CD14-positive monocyte (primary cell): ENCODE measurements around the gene VTI1A. TPM values are rescaled to one million over a fixed set of nuclear protein-coding genes. Genes with fewer than 3 reads are reported as not detected.
A peak's percentile ranks its signal among the peaks of the same experiment; 100 is the strongest.

ENCODE experiments used
- DNase-seq, 3 donors: peaks; one replicate each; pipeline ENCODE4 v3.0.0-alpha.2; 2011 to 2022
- H2AFZ ChIP-seq: 2 replicates; pipeline ENCODE4 v1.6.0; 2012; ENCODE audit warnings: mild to moderate bottlenecking, low read depth, low read length, inconsistent platforms; ENCODE audit not compliant: insufficient read depth, poor library complexity, severe bottlenecking
- H3K27ac ChIP-seq, 2 donors: 1 replicate in 1 of 2; 2 replicates in 1 of 2; pipeline ENCODE4 v1.5.1; 2012 to 2013; ENCODE audit warnings: low read length in 2 of 2, control low read depth in 1 of 2, inconsistent platforms in 1 of 2, low read depth in 1 of 2, mild to moderate bottlenecking in 1 of 2
- H3K27me3 ChIP-seq, 2 donors: one replicate each; pipeline versions ENCODE4 v1.6.0 to v1.6.1; 2011 to 2013; ENCODE audit warnings: low read length in 2 of 2; ENCODE audit not compliant: control insufficient read depth in 2 of 2, insufficient read depth in 2 of 2
- H3K36me3 ChIP-seq, 2 donors: replicated peaks in 1 of 2; 1 replicate in 1 of 2; 2 replicates in 1 of 2; pipeline versions ENCODE4 v1.5.1 to v1.6.1; 2012 to 2013; ENCODE audit warnings: low read length in 2 of 2, control low read depth in 1 of 2, inconsistent platforms in 1 of 2, mild to moderate bottlenecking in 1 of 2; ENCODE audit not compliant: insufficient read depth in 2 of 2, control insufficient read depth in 1 of 2
- H3K4me1 ChIP-seq, 2 donors: 1 replicate in 1 of 2; 2 replicates in 1 of 2; pipeline versions ENCODE4 v1.5.1 to v1.6.1; 2012 to 2013; ENCODE audit warnings: low read length in 2 of 2, control low read depth in 1 of 2, inconsistent platforms in 1 of 2, mild to moderate bottlenecking in 1 of 2, moderate library complexity in 1 of 2; ENCODE audit not compliant: insufficient read depth in 2 of 2, control insufficient read depth in 1 of 2
- H3K4me2 ChIP-seq: replicated peaks from 2 replicates; pipeline ENCODE3; 2012; ENCODE audit warnings: low read length, moderate library complexity, mild to moderate bottlenecking; ENCODE audit not compliant: poor library complexity, severe bottlenecking; ENCODE audit errors: extremely low read depth
- H3K4me3 ChIP-seq, 3 experiments: fragments of 200-600 bp in 1 of 3; sonication (generic) in 1 of 3; replicated peaks in 1 of 3; 1 replicate in 2 of 3; 2 replicates in 1 of 3; pipeline ENCODE4 v1.5.1; 2011 to 2013; ENCODE audit warnings: low read length in 3 of 3, mild to moderate bottlenecking in 3 of 3, control low read depth in 2 of 3, low read depth in 2 of 3, inconsistent platforms in 1 of 3, moderate library complexity in 1 of 3
- H3K79me2 ChIP-seq: 2 replicates; pipeline ENCODE4 v1.6.0; 2012; ENCODE audit warnings: mild to moderate bottlenecking, control low read depth, inconsistent platforms, low read length, moderate library complexity; ENCODE audit not compliant: insufficient read depth
- H3K9ac ChIP-seq: 2 replicates; pipeline ENCODE4 v1.6.0; 2017; ENCODE audit warnings: low read length, mild to moderate bottlenecking; ENCODE audit not compliant: insufficient read depth, poor library complexity, severe bottlenecking
- H3K9me3 ChIP-seq, 2 donors: replicated peaks in 1 of 2; 1 replicate in 1 of 2; 2 replicates in 1 of 2; pipeline versions ENCODE4 v1.5.1 to v1.6.1; 2012 to 2013; ENCODE audit warnings: low read length in 2 of 2, control low read depth in 1 of 2; ENCODE audit not compliant: control insufficient read depth in 1 of 2, insufficient read depth in 1 of 2
- H4K20me1 ChIP-seq: 2 replicates; pipeline ENCODE4 v1.6.0; 2012; ENCODE audit warnings: mild to moderate bottlenecking, low read length, control low read depth, moderate library complexity; ENCODE audit not compliant: insufficient read depth
- H3K27ac Mint-ChIP-seq, 7 donors: one replicate each; pipeline ENCODE4 v1.8.0; 2020; ENCODE audit warnings: mild to moderate bottlenecking in 7 of 7, mixed read lengths in 7 of 7, moderate library complexity in 6 of 7, inconsistent platforms in 2 of 7
- H3K27me3 Mint-ChIP-seq, 3 donors: one replicate each; pipeline ENCODE4 v1.8.0; 2021 to 2022; ENCODE audit warnings: low read depth in 3 of 3, mild to moderate bottlenecking in 3 of 3, mixed read lengths in 3 of 3, moderate library complexity in 3 of 3, inconsistent platforms in 1 of 3
- H3K36me3 Mint-ChIP-seq, 2 donors: one replicate each; pipeline ENCODE4 v1.8.0; 2020; ENCODE audit warnings: mixed read lengths in 2 of 2, inconsistent platforms in 1 of 2, mild to moderate bottlenecking in 1 of 2
- H3K4me1 Mint-ChIP-seq: one replicate; pipeline ENCODE4 v1.8.0; 2020; ENCODE audit warnings: mild to moderate bottlenecking, mixed read lengths
- H3K4me3 Mint-ChIP-seq, 2 donors: one replicate each; pipeline ENCODE4 v1.8.0; 2020; ENCODE audit warnings: mild to moderate bottlenecking in 2 of 2, mixed read lengths in 2 of 2, moderate library complexity in 1 of 2
- H3K9me3 Mint-ChIP-seq, 7 donors: one replicate each; pipeline ENCODE4 v1.8.0; 2020 to 2022; ENCODE audit warnings: mixed read lengths in 7 of 7, mild to moderate bottlenecking in 6 of 7, moderate library complexity in 6 of 7, inconsistent platforms in 2 of 7
- CTCF ChIP-seq: fragments of 200-600 bp; IDR thresholded peaks from one replicate; pipeline ENCODE4 v1.8.0; 2022; ENCODE audit warnings: antibody characterized with exemption, mild to moderate bottlenecking
- WGBS: methylation state at CpG from one replicate; pipeline ENCODE4 v1.1.5; 2013; ENCODE audit warnings: missing lambda C conversion rate; ENCODE audit not compliant: insufficient coverage; 5-methylcytosine and 5-hydroxymethylcytosine counted together
- intact Hi-C, 2 donors: fragments of 100-400 bp; cut with micrococcal nuclease; formaldehyde crosslinking; loops; one replicate each; pipeline versions ENCODE4 v1.15.0 to v1.15.1; 2023
- polyA plus RNA-seq, 3 donors: library from polyadenylated mRNA; depleted of rRNA in 1 of 3; unstranded in 2 of 3; stranded (reverse) in 1 of 3; fragments of 300-500 nt in 2 of 3; fragments of >200 nt in 1 of 3; fragmentation: Illumina TruSeq in 2 of 3; gene quantifications; 1 replicate in 2 of 3; 2 replicates in 1 of 3; pipeline ENCODE4 v1.2.3, GENCODE V29; 2012 to 2021

VTI1A gene
- polyA plus RNA-seq, 3 donors: 23.6 to 25.4 (median 24.1) TPM

- Histone ChIP-seq H3K27me3 (no peaks in the 10 kb centered on the region), H4K20me1 (no peaks in the 10 kb centered on the region), H3K4me3 (no peak overlapping the region), H2AFZ (no peak overlapping the region), H3K4me1 (no peaks in the 10 kb centered on the region), H3K79me2 (no peaks in the 10 kb centered on the region), H3K4me2 (no peak overlapping the region), H3K36me3 (no peaks in the 10 kb centered on the region), H3K9ac (no peak overlapping the region), H3K27ac (no peak overlapping the region), H3K9me3 (no peaks in the 10 kb centered on the region)
- no peaks in the 10 kb centered on the region for H3K27me3 Mint-ChIP-seq
- H3K9me3 Mint-ChIP-seq: no peaks in the 10 kb centered on the region
- no peak for TF ChIP-seq CTCF
- no peak overlapping the region for H3K27ac Mint-ChIP-seq
- 100% methylated on average over 2 of the region's 4 CpGs for WGBS
- intact Hi-C loops: no loop called here
- peaks cover 11 to 21% of the 10 kb centered on the region in 2 donors for H3K36me3 Mint-ChIP-seq
- no peak overlapping the region for H3K4me3 Mint-ChIP-seq
- no peak for DNase-seq
- peaks cover 2% of the 10 kb centered on the region for H3K4me1 Mint-ChIP-seq
Measured at GRCh38 chr10:112687647-112688046, 240.6 kb downstream of the VTI1A start.

DNA sequence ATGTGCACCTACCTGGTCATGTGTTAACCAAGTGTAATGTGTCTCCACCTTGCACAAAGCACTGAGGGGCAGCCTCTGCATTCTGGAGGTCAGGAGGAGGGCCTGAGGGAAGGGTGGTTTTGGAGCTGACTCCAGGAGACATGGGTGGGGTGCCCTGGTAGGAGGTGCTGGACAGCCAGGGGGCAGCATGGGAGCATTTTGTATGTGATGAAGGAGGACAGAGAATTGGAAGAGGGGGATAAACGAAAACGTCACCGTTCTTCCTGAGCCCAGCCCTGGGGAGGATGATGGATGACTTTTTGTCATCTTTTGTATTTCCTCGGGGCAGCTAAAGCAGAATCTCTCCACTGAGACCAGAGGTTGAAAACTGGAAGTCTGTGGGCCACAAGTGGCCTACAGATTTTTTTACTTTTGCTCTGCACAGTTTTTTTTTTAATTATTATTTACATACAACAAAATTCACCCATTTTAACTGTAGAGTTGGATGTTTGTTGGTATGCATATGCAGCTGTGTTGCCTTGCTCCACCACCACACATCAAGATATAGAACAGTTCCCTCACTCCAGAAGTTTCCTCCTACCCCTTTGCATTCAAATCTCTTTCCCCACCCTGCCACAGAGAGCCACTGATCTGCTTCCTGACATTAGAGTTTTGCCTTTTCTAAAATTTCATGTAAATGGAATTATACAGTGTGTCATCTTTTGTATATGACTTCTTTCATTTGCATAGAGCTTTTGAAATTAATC is 242.5 kb downstream of the VTI1A start:
- H3K36me3 ChIP-seq: no peaks in the 10 kb centered on the region
- no peaks in the 10 kb centered on the region for H3K9me3 ChIP-seq
- H3K27me3 ChIP-seq: no peaks in the 10 kb centered on the region
- H3K27ac ChIP-seq: no peak overlapping the region
- TF ChIP-seq CTCF: peak; percentile 36
- no peaks in the 10 kb centered on the region for H3K79me2 ChIP-seq
- H3K4me1 Mint-ChIP-seq: peaks cover 2% of the 10 kb centered on the region
- intact Hi-C loops: no loop called here
- no peak overlapping the region for H3K4me3 ChIP-seq
- no CpG with 5 or more reads among the region's 4 CpGs for WGBS
- H4K20me1 ChIP-seq: no peaks in the 10 kb centered on the region
- no peaks in the 10 kb centered on the region for H3K9me3 Mint-ChIP-seq
- no peaks in the 10 kb centered on the region for H3K27me3 Mint-ChIP-seq
- no peaks in the 10 kb centered on the region for H3K4me1 ChIP-seq
- peak overlapping the region in 1 of 7 donors; percentile 39 for H3K27ac Mint-ChIP-seq
- no peak overlapping the region for H2AFZ ChIP-seq
- no peak overlapping the region for H3K4me2 ChIP-seq
- no peak overlapping the region for H3K9ac ChIP-seq
- H3K4me3 Mint-ChIP-seq: no peak overlapping the region
- DNase-seq: peak in 1 of 3 donors; percentile 7
- H3K36me3 Mint-ChIP-seq: peaks cover 13 to 21% of the 10 kb centered on the region in 2 donors
